Measurements from ENCODE around the gene ZNF750. TPM values are rescaled to one million over a fixed set of nuclear protein-coding genes. Genes with fewer than 3 reads are reported as not detected.

The ZNF750 gene
- total and polyA plus RNA-seq, 9 donors, result 0.04 to 4.8 (median 0.38) TPM

DNA sequence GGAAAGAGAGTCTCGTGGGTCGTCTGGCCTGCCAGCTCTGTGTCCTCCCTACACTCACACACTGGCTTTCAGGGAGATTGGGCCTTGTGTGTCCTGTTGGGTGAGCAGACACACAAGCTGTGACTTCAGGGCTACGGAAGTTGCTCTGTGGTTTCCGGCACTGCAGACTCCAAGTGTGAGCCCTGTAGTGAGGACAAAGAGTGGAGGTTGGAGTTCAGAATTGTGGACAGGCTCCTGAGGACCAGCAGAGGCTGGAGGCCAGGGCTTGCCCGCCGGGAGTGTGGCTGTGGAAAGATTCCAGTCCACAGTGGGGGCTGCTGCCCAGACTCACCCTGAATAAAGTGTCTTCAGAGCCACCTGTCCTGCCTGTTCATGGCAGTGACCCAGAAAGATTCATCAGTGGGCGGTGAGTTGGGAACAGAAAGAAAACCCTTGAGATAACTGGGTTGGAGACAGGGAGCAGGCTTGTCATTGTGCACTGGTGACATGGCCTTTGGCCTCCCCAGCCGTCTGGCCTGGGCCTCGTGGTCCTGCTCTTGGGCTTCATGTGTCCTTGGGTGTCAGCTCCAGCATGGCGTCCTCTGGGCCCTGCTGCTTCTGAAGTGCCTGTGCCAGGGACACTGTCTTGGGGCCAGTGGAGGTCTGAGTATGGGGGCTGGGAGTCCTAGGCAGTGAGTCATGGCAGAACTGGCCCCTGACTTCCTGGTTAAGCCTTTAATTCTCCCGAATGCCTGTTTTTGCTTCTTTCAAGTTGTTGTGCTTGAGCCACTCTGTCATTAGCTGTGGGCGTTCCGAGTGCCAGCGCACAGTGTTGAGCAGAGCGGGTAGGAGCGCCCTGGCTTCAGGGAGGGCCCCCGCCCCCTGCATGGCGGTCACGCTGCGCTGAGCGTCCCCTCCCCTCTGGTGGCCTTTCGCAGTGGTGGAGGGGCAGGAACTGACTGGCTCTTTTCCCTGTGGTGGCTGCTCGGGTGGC, 19.9 kb upstream of the ZNF750 start:
- WGBS (ENCODE audit: insufficient coverage), result 70% methylated on average over 19 of the region's 23 CpGs
- Histone ChIP-seq H3K4me3 (ENCODE audit: low read length) (no peak overlapping the region), H3K36me3 (ENCODE audit: control insufficient read depth, insufficient read depth, low read length) (peaks cover 7% of the 10 kb centered on the region), H3K27me3 (ENCODE audit: control insufficient read depth, insufficient read depth, low read length) (no peaks in the 10 kb centered on the region), H3K27ac (ENCODE audit: low read length) (peak overlapping the region; percentile 75), H3K4me1 (ENCODE audit: control insufficient read depth, insufficient read depth, low read length) (peaks cover 51% of the 10 kb centered on the region), H3K9me3 (replicated peaks; ENCODE audit: control insufficient read depth, low read depth, low read length) (no peaks in the 10 kb centered on the region)
- DNase-seq, result peak; percentile 49

DNA sequence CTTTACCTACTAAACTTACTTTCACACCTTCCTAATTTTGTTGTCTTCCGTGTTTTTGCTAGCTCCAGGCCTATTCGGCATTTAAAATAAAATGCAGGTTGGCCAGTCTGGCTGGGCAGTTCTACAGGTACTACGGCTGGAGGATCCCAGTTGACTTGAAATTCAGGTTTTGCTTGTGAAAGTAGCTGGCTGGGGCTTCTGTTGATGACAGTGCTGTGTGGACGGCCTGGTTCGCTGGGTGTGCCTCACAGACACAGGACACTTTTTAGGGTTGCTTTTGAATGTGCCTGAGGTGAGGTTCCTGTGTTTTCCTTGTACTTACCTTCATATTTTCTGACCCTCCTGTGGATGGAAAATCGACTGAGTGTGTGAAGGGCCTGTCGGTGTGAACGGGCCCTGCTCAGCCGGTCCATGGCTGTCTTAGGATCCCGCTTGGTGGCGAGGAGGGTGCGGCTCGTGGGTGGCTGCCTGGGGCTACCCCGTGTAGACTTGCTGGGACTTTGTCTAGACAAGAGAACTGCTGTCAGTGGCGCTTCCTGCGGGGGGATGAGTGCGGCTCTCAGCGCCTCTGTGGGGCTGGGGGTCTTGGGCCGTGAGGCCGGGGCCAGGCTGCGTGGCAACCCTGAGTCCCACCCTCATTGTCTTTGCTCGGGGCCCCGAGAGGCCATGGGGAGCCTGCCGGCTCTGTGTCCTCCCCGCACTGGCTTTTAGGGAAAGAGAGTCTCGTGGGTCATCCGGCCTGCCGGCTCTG, 18.7 kb upstream of the ZNF750 start:
- DNase-seq, result no peak
- H3K27ac ChIP-seq (ENCODE audit: low read length), result peak overlapping the region; percentile 75

DNA sequence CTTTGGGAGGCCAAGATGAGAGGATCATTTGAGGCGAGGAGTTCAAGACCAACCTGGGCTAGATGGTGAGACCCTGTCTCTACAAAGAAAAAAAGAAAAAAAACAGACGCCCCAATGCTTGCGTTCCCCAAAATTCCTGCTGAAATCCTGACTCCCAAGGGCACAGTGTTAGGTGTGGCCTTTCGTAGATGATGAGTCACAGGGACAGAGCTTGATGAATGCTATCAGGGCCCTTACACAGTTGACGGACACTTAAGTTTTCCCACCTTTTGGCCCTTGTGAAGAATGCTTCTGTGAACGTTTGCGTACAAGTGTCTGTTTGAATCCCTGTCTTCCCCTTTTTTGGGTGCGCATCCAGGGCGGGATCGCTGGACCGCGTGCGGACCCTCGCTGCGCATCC, 16.5 kb upstream of the ZNF750 start:
- Histone ChIP-seq H3K4me3 (ENCODE audit: low read length) (no peak overlapping the region), H3K27ac (ENCODE audit: low read length) (no peak overlapping the region), H3K36me3 (ENCODE audit: control insufficient read depth, insufficient read depth, low read length) (peaks cover 15% of the 10 kb centered on the region), H3K27me3 (ENCODE audit: control insufficient read depth, insufficient read depth, low read length) (no peaks in the 10 kb centered on the region), H3K4me1 (ENCODE audit: control insufficient read depth, insufficient read depth, low read length) (peaks cover 24% of the 10 kb centered on the region), H3K9me3 (replicated peaks; ENCODE audit: control insufficient read depth, low read depth, low read length) (no peaks in the 10 kb centered on the region)
- 78% methylated on average over 7 of the region's 15 CpGs for WGBS (ENCODE audit: insufficient coverage)
- DNase-seq, result no peak

More for the DNA sequence above, 18.7 kb upstream of the ZNF750 start:
- H3K4me3 ChIP-seq (ENCODE audit: low read length), result no peak overlapping the region
- H3K36me3 ChIP-seq (ENCODE audit: control insufficient read depth, insufficient read depth, low read length), result peaks cover 15% of the 10 kb centered on the region
- no peaks in the 10 kb centered on the region for H3K9me3 ChIP-seq (replicated peaks; ENCODE audit: control insufficient read depth, low read depth, low read length)
- WGBS (ENCODE audit: insufficient coverage), result 87% methylated on average over 19 of the region's 28 CpGs
- no peaks in the 10 kb centered on the region for H3K27me3 ChIP-seq (ENCODE audit: control insufficient read depth, insufficient read depth, low read length)
- H3K4me1 ChIP-seq (ENCODE audit: control insufficient read depth, insufficient read depth, low read length), result peaks cover 39% of the 10 kb centered on the region

DNA sequence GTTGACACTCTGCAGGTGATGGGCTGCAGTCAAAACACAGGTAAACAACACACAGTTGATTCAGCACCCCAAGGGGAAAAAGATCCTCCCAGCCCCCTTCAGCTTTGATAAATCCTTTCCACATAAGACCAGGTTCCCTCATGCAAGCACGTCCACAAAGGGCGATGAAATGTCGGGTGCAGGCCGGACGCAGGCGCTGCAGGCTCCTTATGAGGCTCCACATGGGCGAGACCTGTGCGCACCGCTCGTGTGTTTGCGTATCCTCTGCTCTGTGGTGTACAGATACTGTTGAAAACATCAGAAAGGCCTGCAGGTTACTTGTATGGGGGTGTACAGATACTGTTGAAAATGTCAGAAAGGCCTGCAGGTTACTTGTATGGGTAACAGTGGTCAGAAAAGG, 14.4 kb upstream of the ZNF750 start:
- H3K9me3 ChIP-seq (replicated peaks; ENCODE audit: control insufficient read depth, low read depth, low read length), result no peaks in the 10 kb centered on the region

GRCh38 chr17:82851381-82851780, 11.6 kb upstream of the ZNF750 start:
- Histone ChIP-seq H3K27ac (ENCODE audit: low read length) (no peak overlapping the region), H3K36me3 (ENCODE audit: control insufficient read depth, insufficient read depth, low read length) (peaks cover 13% of the 10 kb centered on the region), H3K4me1 (ENCODE audit: control insufficient read depth, insufficient read depth, low read length) (peaks cover 13% of the 10 kb centered on the region), H3K9me3 (replicated peaks; ENCODE audit: control insufficient read depth, low read depth, low read length) (no peaks in the 10 kb centered on the region), H3K27me3 (ENCODE audit: control insufficient read depth, insufficient read depth, low read length) (no peaks in the 10 kb centered on the region), H3K4me3 (ENCODE audit: low read length) (no peak overlapping the region)
- no peak for DNase-seq
- 79% methylated on average over 10 of the region's 12 CpGs for WGBS (ENCODE audit: insufficient coverage)

More for the DNA sequence above, 14.4 kb upstream of the ZNF750 start:
- Histone ChIP-seq H3K27me3 (ENCODE audit: control insufficient read depth, insufficient read depth, low read length) (no peaks in the 10 kb centered on the region), H3K27ac (ENCODE audit: low read length) (no peak overlapping the region), H3K4me3 (ENCODE audit: low read length) (no peak overlapping the region), H3K4me1 (ENCODE audit: control insufficient read depth, insufficient read depth, low read length) (peaks cover 6% of the 10 kb centered on the region), H3K36me3 (ENCODE audit: control insufficient read depth, insufficient read depth, low read length) (peaks cover 15% of the 10 kb centered on the region)
- 91% methylated on average over 11 of the region's 11 CpGs for WGBS (ENCODE audit: insufficient coverage)
- DNase-seq, result no peak

GRCh38 chr17:82849076-82849945, 9.5 kb upstream of the ZNF750 start:
- no peak for DNase-seq
- Histone ChIP-seq H3K27me3 (ENCODE audit: control insufficient read depth, insufficient read depth, low read length) (no peaks in the 10 kb centered on the region), H3K4me3 (ENCODE audit: low read length) (no peak overlapping the region), H3K9me3 (replicated peaks; ENCODE audit: control insufficient read depth, low read depth, low read length) (no peaks in the 10 kb centered on the region), H3K27ac (ENCODE audit: low read length) (no peak overlapping the region), H3K36me3 (ENCODE audit: control insufficient read depth, insufficient read depth, low read length) (peaks cover 6% of the 10 kb centered on the region), H3K4me1 (ENCODE audit: control insufficient read depth, insufficient read depth, low read length) (peaks cover 19% of the 10 kb centered on the region)
- WGBS (ENCODE audit: insufficient coverage), result 87% methylated on average over 26 of the region's 33 CpGs

- peak overlapping the region; percentile 84 for H3K27ac ChIP-seq (ENCODE audit: low read length)
Measured at GRCh38 chr17:82848022-82848592, 8.3 kb upstream of the ZNF750 start.

GRCh38 chr17:82846061-82846691, 6.4 kb upstream of the ZNF750 start:
- 82% methylated on average over 20 of the region's 25 CpGs for WGBS (ENCODE audit: insufficient coverage)
- Histone ChIP-seq H3K4me3 (ENCODE audit: low read length) (peak overlapping the region; percentile 41), H3K27ac (ENCODE audit: low read length) (peak overlapping the region; percentile 71), H3K36me3 (ENCODE audit: control insufficient read depth, insufficient read depth, low read length) (peaks cover 3% of the 10 kb centered on the region), H3K4me1 (ENCODE audit: control insufficient read depth, insufficient read depth, low read length) (peaks cover 19% of the 10 kb centered on the region), H3K27me3 (ENCODE audit: control insufficient read depth, insufficient read depth, low read length) (no peaks in the 10 kb centered on the region), H3K9me3 (replicated peaks; ENCODE audit: control insufficient read depth, low read depth, low read length) (no peaks in the 10 kb centered on the region)
- peak; percentile 26 for DNase-seq

More at GRCh38 chr17:82848022-82848592, 8.3 kb upstream of the ZNF750 start:
- H3K4me1 ChIP-seq (ENCODE audit: control insufficient read depth, insufficient read depth, low read length), result peaks cover 19% of the 10 kb centered on the region
- H3K27me3 ChIP-seq (ENCODE audit: control insufficient read depth, insufficient read depth, low read length), result no peaks in the 10 kb centered on the region
- 63% methylated on average over 17 of the region's 23 CpGs for WGBS (ENCODE audit: insufficient coverage)
- peaks cover 3% of the 10 kb centered on the region for H3K36me3 ChIP-seq (ENCODE audit: control insufficient read depth, insufficient read depth, low read length)
- no peaks in the 10 kb centered on the region for H3K9me3 ChIP-seq (replicated peaks; ENCODE audit: control insufficient read depth, low read depth, low read length)
- peak overlapping the region; percentile 25 for H3K4me3 ChIP-seq (ENCODE audit: low read length)
- peak; percentile 76 for DNase-seq

- Histone ChIP-seq H3K4me3 (ENCODE audit: low read length) (peak overlapping the region; percentile 41), H3K36me3 (ENCODE audit: control insufficient read depth, insufficient read depth, low read length) (peaks cover 3% of the 10 kb centered on the region), H3K27me3 (ENCODE audit: control insufficient read depth, insufficient read depth, low read length) (no peaks in the 10 kb centered on the region), H3K9me3 (replicated peaks; ENCODE audit: control insufficient read depth, low read depth, low read length) (no peaks in the 10 kb centered on the region), H3K27ac (ENCODE audit: low read length) (peak overlapping the region; percentile 71), H3K4me1 (ENCODE audit: control insufficient read depth, insufficient read depth, low read length) (peaks cover 19% of the 10 kb centered on the region)
- DNase-seq, result peak; percentile 94
- 56% methylated on average over 22 of the region's 24 CpGs for WGBS (ENCODE audit: insufficient coverage)
Measured at GRCh38 chr17:82845163-82845807, 5.5 kb upstream of the ZNF750 start.
